ENCODE data around the gene FTO.

FTO gene

DNA sequence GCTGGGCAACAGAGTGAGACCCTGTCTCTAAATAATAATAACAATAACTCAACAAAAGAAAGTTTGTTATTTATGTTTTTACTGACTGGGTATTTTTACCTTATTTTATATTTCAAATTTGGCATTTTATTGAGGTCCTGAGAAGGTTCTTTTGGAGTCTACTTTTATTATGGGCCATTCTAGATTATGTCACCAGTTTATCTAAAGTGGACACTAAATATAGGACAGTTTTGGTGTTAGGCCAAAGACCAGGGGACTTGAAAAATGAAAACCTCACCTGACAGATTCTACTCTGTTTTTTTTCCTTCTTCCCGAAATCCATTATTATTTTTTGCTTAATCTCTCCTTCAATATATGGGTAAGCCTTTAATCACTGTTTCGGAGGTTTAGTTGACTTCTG lies 8.1 kb downstream of the FTO start:
- FAIRE-seq: no peak

DNA sequence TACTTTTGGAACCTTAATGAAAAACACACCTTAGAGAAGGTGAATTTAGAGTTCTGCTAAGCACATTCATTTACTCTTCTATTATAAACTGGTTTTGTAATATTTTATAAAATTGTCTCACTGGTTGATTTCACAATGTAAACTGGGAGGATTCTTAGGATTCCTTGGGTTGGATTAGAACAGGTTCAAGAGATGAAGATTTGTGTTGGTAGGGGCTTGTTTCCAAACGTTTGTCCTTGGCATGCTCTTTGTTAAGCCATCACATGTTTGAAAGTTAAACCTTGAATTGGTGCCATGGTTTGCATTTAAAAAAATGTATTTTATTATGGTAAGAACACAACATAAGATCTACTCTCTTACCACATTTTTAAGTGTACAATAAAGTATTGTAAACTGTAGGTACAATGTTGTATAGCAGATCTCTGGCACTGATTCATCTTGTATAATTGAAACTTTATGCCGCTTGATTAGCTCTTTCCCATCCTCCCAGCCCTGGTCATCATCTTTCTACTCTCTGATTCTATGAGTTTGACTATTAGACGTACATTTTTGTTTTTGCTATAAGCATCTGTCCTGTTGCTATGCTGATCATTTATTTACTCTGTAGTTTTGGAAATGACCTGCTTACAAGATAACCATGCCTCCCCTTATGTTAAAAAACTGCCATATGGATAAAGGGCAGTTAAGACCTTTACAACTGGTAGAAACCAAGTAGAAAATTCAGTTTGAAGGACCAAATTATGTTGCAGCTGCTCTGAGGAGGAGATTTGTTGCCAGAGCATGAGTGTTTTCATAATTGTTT lies 9.6 kb downstream of the FTO start:
- FAIRE-seq: no peak

DNA sequence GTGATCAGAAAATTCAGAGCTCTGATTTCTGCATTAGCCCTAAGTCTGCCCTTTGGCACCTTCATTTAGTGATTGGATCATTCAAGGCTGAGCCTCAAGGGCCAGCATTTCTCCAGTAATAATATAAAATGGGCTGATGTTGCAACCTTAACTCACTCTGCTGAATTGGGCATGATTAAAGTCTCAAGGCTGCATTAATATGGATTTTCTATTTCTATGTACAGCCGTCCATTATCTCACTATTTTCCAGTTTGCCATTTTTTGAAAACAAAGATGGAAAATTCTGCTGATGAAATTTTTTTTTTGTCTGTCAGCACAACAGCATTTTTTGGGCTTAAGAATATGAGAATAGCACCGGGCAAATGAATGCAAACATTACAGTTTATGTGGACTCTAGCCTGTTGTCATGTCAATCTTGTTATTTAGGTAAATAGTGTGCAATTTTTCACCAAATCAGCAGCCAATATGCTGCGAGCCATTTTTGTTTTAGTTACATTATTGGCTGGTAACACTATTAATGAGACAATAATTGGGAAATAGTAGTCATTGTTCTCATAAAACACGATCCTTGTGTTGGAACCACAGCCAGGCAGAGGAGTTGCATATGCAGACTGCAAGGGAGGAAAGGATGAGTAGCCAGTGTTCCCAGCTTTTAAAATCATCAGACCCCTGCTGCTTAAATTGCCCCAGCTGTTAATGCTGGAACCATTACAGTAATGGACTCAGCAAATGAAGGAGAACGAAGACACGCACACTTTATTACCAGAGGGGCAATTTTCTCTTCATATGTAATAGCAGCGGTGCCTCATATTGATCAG lies 10.5 kb downstream of the FTO start:
- no peak for FAIRE-seq

DNA sequence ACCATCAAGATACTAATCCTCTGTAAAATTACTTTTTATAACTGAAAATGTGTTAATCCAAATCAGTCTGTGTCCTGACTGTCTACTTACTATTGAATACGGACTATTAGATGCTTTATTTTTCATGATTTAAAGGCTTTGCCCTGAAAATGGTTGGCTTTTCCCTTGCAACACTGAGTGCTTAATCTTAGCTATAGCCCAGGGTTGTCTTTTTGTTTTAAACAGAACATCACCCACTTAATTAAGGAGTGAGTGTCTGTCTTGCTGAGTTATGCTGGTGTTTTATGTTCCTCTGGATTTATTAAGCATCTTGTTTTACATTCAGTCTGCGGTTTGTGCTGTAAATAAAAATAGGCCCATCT lies 11.0 kb downstream of the FTO start:
- FAIRE-seq: no peak

DNA sequence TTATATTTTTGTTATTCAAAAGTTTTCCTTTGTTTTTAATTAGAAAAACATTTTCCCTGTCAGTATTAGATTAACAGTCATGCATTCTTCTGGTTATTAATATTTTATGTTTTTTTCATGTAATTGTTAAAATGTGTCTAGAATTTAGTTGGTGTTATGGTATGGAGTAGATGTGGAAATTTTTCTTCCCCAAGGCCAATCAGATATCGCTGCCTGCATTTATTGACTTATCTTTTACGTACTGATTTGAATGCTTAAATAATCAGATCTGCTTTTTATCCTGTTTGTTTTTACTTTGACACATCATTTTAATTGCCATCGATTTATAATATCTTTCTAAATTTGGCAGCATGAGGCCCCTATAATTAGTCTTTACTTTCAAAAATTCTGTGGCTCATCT lies 13.6 kb downstream of the FTO start:
- no peak for FAIRE-seq

DNA sequence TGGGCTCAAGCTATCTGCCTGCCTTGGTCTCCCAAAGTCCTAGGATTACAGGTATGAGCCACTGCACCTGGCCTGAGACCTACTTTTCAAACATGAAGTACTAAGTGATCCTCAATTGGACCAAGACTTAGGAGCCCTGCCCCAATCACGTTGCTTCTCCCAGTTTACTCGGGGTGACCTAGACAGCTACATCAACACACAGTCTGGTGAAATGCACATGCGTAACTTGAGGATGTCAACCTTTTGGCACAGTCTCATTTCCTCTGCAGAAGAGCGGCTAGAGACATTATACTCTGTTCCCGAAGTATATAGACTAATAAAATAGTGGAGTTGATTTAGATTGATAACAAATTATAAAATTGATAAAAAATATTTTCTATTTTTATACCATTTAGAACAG lies 17.1 kb downstream of the FTO start:
- no peak for FAIRE-seq

DNA sequence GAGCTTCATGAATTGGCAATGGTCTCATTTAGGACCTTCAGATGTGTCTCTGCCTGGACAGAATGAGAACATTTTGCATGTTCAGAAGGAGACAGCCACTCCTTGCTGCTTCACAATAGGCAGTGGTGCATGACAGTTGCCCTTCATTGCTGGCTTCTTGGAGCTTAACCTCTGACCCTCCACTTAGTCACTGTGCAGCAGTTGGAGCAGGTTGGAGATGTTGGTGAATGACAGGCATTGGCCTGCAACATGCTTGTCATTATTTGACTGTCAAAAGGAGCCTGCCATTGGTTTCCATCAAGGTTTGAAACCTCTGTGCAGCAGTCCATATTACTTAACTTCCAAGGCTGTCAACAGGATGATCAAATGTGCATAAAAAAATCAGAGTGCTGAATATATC lies 22.7 kb downstream of the FTO start:
- no peak for FAIRE-seq

DNA sequence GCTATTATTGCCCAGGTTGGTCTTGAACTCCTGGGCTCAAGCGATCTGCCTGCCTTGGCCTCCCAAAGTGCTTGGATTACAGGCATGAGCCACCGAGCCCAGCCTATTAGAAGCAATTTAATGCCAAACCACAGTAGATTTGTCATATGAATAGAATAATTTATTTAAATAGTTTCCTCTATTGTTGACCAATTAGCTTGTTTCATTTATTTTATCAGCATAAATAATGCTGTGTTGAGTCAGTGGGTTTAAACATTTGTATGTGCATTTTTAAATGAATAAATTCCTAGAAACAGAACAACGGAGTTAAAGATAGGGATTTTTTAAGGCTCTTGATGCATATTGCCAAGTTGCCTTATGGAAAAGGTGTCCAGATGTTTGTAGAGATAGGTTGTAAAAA lies 26.7 kb downstream of the FTO start:
- no peak for FAIRE-seq

DNA sequence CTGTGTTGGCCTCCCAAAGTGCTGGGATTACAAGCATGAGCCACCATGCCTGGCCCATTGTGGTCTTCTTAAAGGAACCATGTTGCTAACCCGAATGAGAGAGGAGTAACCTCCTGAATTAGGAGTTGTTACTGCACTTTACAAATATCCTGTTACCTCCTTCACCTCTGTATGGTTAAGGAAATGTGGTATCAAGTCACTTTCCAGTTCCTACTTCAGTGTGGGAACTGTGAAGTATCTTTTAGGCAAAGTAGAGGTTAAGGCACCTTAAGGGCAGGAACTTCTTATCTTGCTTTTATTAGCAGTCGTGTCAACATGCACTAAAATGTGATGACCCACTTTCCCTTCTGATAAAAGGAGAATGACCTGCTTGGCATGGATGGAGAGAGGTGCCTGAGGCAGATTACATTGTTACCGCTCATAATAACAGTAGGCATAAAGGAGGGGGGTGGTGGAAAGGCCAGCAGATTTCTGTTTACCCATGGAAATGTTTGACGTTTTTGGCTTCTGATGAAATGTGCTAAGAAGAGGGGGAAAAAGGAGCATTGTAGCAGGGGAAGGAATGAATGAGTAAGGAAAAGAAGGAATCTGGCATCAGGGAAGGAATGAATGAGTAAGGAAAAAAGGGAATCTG lies 28.5 kb downstream of the FTO start:
- FAIRE-seq: no peak

DNA sequence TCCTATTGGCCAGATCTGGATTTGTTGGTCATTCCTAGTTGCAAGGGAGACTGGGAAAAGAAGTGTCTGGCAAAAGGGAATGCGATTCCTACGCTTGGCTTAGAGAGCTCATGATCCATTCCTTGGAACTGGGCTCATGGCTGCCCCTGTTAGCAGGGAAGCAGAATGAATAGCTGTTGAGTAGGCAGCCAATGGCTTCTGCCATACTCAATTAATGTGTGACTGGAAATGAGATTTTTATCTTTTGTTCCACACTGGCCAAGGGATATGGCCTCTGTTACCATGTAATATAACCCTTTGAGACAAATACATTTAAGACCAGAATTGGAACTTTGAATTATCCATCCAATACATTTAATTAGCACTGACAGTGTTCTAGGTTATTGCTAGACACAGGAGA lies 31.0 kb downstream of the FTO start:
- no peak for FAIRE-seq

DNA sequence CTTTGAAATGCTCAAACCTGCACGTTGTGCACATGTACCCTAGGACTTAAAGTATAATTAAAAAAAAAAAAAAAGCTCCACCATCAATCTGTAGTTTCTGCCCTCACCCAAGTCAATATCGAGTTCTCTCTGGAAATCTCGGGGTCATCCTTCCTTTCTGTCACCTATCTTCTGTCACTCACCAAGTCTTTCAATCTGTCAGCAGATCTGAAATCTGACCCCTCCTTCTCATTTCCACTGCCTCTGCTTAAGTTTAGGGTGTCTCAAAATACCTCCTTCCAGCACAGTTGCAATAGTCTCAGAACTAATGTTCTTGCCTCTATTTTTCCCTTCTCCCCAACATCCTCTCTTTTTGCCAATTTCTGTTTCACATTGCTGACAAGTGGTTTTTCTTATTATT lies 32.3 kb downstream of the FTO start:
- FAIRE-seq: no peak

DNA sequence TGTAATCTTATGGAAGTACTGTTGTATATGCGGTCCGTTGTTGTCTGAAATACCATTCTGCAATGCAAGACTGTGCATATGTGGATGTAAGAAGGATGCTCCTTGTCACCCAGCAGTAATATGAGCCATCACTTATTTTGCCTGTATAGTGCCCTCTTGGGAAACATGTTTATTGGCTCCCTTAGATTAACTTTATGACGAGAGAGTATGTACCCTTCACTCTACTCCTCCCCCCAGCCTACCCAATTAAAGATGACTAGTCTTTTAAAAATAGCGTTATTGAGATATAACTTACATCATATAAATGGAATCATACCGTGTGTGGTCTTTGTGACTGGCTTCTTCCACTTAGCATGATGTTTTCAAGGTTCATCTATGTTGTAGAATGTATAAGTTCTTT lies 33.6 kb downstream of the FTO start:
- FAIRE-seq: no peak

DNA sequence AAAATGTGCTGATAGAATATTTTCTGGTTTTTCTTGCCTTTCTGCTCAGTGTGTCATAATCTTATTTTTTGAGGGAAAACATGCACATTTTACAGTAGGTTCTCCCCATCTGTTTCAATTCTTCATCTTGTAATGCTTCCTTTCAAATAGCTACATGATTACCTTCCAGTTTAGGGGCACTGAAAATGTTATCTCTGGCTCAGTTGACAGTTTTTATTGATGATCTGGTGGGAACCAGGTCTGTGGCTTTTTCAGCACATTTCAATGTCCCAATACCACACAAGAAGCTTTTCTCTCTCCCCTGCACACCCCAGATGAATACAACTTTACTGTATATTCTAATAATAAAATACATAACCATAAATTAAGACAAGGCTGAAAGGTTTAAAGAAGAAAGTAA lies 36.5 kb downstream of the FTO start:
- FAIRE-seq: no peak

DNA sequence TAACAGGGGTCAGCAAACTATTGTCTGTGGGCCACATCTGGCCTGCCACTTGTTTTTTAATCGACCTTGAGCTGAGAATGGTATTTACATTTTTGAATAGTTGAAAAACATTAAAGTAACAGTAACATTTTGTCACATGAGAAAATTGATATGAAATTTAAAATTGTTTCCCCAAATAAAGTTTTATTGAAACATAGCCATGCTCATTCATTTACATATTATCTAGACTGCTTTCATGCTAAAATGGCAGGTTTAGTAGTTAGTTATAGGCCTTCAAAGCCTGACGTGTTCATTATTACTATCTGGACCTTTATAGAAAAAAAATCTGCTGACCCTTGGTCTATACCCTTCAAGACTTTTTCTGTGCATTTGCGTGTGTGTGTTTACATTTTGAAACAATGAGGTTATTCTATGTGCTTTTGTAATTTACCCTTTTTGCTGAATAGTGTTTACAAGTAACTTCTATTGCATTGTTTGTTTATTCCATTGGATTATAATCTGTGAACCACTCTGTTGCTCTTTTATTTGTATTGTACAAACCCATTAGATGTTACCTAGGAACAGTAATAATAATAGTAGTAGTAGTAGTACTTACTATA lies 37.1 kb downstream of the FTO start:
- FAIRE-seq: no peak

DNA sequence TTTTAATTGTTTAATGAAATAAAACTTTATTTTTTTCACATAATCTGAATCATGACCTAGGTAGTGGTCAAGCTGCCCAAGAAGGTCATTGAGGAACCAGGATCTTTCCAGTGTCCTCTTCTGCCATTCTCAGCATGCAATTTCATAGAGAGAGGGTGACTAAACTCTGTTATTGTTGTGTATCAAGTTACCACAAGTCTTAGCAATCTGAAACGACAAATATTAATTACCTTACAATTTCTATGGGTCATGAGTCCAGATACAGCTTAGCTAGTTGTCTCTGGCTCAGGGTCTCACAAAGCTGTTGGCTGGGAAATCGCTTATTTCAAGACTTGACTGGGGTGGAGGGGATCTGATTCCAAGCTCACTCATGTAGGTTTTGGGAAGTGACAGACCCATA lies 37.6 kb downstream of the FTO start:
- FAIRE-seq: no peak

DNA sequence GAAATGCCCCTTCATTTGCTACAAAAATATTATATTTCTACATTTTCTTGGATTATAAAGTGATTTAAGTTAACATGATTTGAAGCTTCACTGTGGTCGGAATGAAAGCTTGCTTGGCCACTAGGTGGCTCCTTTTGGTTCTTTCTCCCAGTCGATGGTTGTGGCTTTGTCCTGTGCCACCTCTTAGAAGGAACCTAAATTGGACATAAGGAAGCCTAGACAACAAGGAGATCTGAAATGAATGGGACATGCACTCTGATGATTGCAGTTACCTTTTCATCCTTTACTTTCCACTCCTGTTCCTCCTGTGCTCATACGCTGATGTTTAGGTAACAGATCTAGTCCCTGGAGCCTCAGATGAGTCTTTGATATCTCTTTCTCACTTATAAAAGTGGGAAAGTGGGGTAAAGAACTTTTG lies 39.2 kb downstream of the FTO start:
- FAIRE-seq: no peak

DNA sequence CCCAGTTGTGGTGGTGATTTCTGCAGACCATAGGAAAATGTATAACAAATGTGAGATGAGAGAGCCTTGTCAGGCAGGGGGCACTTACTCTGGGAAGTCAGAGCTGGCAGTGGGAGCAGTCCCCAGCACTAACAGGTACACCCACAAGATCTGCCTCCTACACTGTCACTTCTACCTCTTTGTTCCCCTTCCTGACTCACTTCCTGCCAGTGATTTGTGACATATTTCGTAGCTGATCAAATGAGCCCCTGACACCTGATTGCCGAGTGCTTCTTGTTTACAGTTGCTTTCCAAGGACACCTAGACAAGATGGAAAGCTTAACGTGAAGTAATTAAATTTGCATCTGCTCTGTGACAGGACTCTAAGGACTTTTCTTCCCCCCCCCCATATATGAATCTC lies 40.5 kb downstream of the FTO start:
- FAIRE-seq: no peak

DNA sequence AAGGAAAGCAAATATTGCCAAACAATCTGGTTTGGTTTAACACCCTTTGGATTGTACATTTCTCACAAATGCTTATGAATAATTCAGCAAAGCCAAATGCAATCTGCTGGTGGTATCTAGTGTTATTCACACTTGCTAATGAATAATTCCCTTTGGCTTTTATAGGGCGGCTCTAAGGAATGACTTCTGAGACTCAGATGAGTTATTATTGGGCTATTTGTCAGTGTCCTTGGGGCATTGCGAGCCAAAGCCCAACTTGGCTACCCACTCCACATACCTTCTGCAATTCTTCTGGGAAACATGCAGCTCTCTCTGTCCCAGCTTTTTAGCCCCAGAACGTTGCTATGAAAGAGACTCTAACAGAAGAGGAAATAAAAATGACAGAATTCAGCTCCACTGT lies 41.1 kb downstream of the FTO start:
- no peak for FAIRE-seq

DNA sequence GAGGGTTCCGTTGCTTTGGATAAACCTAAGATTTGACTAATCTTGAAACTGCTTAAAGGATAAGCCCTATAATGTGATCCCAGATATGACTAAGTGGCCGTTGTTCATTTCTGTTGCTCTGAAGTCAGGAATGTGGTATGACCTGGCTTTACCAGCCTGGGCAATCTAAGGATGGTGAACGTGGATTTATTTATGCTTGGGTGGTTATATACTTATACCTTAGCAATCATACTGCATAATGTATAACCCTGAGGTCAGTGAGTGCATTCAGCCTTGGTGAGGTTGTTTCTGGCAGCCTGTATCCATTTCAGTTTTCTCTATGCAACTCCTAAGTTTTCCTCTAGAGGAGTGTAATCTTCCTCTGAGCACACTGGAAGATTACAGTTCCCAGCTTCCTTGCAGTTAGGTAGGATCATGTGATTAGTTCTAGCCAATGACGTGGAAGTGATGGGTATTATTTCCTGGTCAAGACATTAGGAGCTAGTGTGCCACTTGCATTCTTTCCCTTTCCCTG lies 41.9 kb downstream of the FTO start:
- no peak for FAIRE-seq

DNA sequence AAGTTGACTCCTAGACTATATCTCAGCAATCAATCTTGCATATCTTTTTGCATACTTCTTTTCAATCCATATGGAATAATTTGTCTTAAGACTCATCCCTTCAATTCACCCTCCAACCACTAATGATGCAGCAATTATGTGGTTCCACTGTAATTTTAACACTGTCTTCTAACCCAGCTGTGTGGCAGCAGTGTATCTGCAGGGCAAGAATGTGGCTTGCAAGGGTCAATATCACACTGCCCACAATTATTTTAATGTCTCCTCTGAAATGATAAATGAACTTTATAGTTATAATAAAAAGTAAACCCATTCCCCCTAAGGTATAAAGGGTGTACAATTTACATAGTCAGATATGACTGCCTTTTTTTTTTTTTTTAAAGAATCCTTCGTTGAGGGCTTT lies 48.6 kb downstream of the FTO start:
- no peak for FAIRE-seq

DNA sequence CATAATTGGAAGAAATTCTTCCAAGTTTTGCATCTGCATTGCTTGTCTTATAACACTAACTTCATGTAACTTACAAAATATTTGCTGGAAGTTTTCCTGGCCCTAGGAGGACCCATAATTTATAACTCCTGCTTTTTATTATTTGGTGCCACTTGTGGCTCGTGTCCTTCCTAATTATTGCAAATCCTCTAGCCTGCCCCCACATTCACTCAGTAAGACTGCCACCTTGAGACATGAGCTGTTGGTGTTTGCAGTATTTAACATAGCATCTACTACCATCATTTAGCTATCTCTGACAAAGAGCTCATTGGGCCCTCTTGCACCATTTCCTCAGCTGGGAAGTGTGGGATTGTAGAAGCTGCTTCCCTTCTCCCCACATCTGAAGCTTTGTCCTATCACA lies 49.5 kb downstream of the FTO start:
- FAIRE-seq: no peak

DNA sequence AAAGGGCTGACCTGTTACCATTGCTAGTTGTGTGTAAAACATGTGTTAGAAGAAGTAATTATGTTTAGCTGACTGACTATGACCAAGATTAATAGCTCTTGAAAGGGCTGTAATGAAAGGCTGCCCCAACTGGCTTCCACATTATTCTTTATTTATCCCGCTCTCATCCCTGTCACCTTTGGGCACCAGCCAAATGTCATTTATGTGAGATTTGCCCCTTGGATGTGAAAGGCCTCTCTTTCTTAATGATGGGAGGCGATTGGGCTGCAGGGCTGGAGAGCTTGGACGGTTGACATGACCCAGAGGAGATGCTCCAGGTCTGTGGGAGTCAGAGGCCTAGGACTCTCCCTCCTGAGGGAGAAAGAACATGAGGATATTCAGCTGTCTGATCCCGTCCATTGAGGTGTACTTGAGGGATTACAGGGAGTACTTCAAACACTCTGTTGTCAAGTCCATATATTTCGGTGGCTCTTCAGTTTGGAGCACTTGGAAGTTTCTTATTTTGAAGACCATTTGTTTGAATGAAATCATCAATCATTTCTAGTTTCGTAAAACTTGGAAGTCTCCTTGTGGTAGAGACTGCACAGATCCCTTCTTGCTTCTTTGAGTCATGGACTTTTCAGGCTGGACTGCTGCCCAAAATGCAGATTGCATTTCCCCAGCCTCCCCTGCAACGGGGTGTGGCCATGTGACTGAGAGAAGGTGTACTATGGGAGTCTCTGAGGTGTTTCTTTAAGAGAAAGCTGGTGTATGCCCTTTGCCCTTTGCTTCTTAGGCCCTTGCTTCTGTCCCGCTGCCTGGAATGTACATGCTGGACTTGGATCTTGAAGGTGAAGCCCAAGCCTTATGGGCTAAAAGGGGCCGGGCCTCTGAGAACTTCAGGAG lies 51.3 kb downstream of the FTO start:
- no peak for FAIRE-seq
